GM23338 (cell line): ENCODE results near the gene DNLZ. TPM values are rescaled to one million over a fixed set of nuclear protein-coding genes. Genes with fewer than 3 reads are reported as not detected.

Experiments used
- ATAC-seq: fragments of 200-7000 bp; cut with Tn5 transposase; 3 replicates; pipeline ENCODE4 v1.9.1; 2020
- DNase-seq: peaks from one replicate; pipeline ENCODE4 v3.0.0-alpha.2; 2015; ENCODE audit warnings: low spot score
- H2AFZ ChIP-seq: fragments of 200-600 bp; sonication (generic); 2 replicates; pipeline ENCODE4 v1.8.0; 2016; ENCODE audit warnings: antibody characterized with exemption, mild to moderate bottlenecking, moderate library complexity
- H3F3A ChIP-seq: fragments of 200-600 bp; sonication (generic); replicated peaks from 2 replicates; pipeline ENCODE4 v1.8.0; 2017; ENCODE audit warnings: antibody characterized with exemption, mixed run types, low read depth
- H3K27ac ChIP-seq: fragments of 200-600 bp; sonication (generic); 2 replicates; pipeline ENCODE4 v1.6.1; 2016; ENCODE audit warnings: low read depth
- H3K27me3 ChIP-seq: fragments of 200-600 bp; sonication (generic); 2 replicates; pipeline ENCODE4 v1.8.0; 2016; ENCODE audit warnings: mild to moderate bottlenecking, mixed run types, moderate library complexity; ENCODE audit not compliant: insufficient read depth
- H3K36me3 ChIP-seq: fragments of 200-600 bp; sonication (generic); 2 replicates; pipeline ENCODE4 v1.8.0; 2016; ENCODE audit warnings: mild to moderate bottlenecking; ENCODE audit not compliant: insufficient read depth
- H3K4me1 ChIP-seq: fragments of 200-600 bp; sonication (generic); 2 replicates; pipeline ENCODE4 v1.8.0; 2016; ENCODE audit warnings: mild to moderate bottlenecking, moderate library complexity; ENCODE audit not compliant: insufficient read depth
- H3K4me2 ChIP-seq: fragments of 200-600 bp; sonication (generic); 2 replicates; pipeline ENCODE4 v1.7.1; 2017; ENCODE audit warnings: mixed run types
- H3K4me3 ChIP-seq: fragments of 200-600 bp; sonication (generic); 2 replicates; pipeline ENCODE4 v1.6.1; 2016; ENCODE audit warnings: mixed run types
- H3K79me2 ChIP-seq: fragments of 200-600 bp; sonication (generic); replicated peaks from 2 replicates; pipeline ENCODE4 v1.8.0; 2017; ENCODE audit warnings: mild to moderate bottlenecking; ENCODE audit not compliant: insufficient read depth
- H3K9me2 ChIP-seq: fragments of 200-600 bp; sonication (generic); 2 replicates; pipeline ENCODE4 v1.8.0; 2017; ENCODE audit not compliant: insufficient read depth
- H4K20me1 ChIP-seq: fragments of 200-600 bp; sonication (generic); replicated peaks from 2 replicates; pipeline ENCODE4 v1.8.0; 2017; ENCODE audit warnings: mild to moderate bottlenecking; ENCODE audit not compliant: insufficient read depth
- H3K27ac Mint-ChIP-seq: 2 replicates; pipeline ENCODE4 v1.8.0; 2020; ENCODE audit warnings: inconsistent platforms, mild to moderate bottlenecking, moderate library complexity, mixed read lengths
- H3K27me3 Mint-ChIP-seq: 3 replicates; pipeline ENCODE4 v1.8.0; 2022; ENCODE audit warnings: low read depth, mild to moderate bottlenecking, moderate library complexity, mixed read lengths, inconsistent platforms; ENCODE audit not compliant: insufficient read depth, poor library complexity
- H3K36me3 Mint-ChIP-seq: 3 replicates; pipeline ENCODE4 v1.8.0; 2021; ENCODE audit warnings: low read depth, mild to moderate bottlenecking, inconsistent platforms, moderate library complexity, mixed read lengths
- H3K4me1 Mint-ChIP-seq: 3 replicates; pipeline ENCODE4 v1.8.0; 2020; ENCODE audit warnings: mild to moderate bottlenecking, inconsistent platforms, mixed read lengths
- H3K4me3 Mint-ChIP-seq: 3 replicates; pipeline ENCODE4 v1.8.0; 2021; ENCODE audit warnings: moderate library complexity, mild to moderate bottlenecking, inconsistent platforms, mixed read lengths
- H3K9me3 Mint-ChIP-seq: 3 replicates; pipeline ENCODE4 v1.8.0; 2020; ENCODE audit warnings: moderate library complexity, mild to moderate bottlenecking, inconsistent platforms, mixed read lengths
- CREB1 ChIP-seq: fragments of 250-450 bp; sonication (Bioruptor Pico); IDR thresholded peaks from 2 replicates; pipeline ENCODE4 v1.5.0; 2020; ENCODE audit warnings: low read depth, mild to moderate bottlenecking, moderate library complexity
- EZH2 ChIP-seq: fragments of 200-600 bp; sonication (generic); IDR thresholded peaks from one replicate; pipeline ENCODE4 v1.8.0; 2017; ENCODE audit warnings: antibody characterized with exemption, mild to moderate bottlenecking, low read depth; ENCODE audit not compliant: unreplicated experiment
- EZH2phosphoT487 ChIP-seq: fragments of 200-600 bp; sonication (generic); IDR thresholded peaks from one replicate; pipeline ENCODE4 v1.8.1; 2018; ENCODE audit warnings: antibody characterized with exemption; ENCODE audit not compliant: unreplicated experiment
- JUNB ChIP-seq: IDR thresholded peaks from one replicate; pipeline ENCODE4 v1.6.1; 2016; ENCODE audit warnings: antibody characterized with exemption; ENCODE audit not compliant: unreplicated experiment
- NANOG ChIP-seq: IDR thresholded peaks from 2 replicates; pipeline ENCODE4 v1.6.1; 2016; ENCODE audit warnings: antibody characterized with exemption, borderline replicate concordance
- POLR2AphosphoS5 ChIP-seq: IDR thresholded peaks from 2 replicates; pipeline ENCODE4 v1.6.1; 2016; ENCODE audit warnings: antibody characterized with exemption, low read depth
- STAT1 ChIP-seq: IDR thresholded peaks from one replicate; pipeline ENCODE4 v1.6.1; 2016; ENCODE audit warnings: antibody characterized with exemption; ENCODE audit not compliant: unreplicated experiment
- ZNF114 ChIP-seq: fragments of 250-450 bp; sonication (Bioruptor Pico); IDR thresholded peaks from 2 replicates; pipeline ENCODE4 v1.5.0; 2020; ENCODE audit warnings: mild to moderate bottlenecking, moderate library complexity
- ZNF331 ChIP-seq: fragments of 250-450 bp; sonication (Bioruptor Pico); IDR thresholded peaks from 2 replicates; pipeline ENCODE4 v1.5.0; 2020; ENCODE audit warnings: low read depth, mild to moderate bottlenecking, moderate library complexity
- ZNF462 ChIP-seq: fragments of 250-450 bp; sonication (Bioruptor Pico); IDR thresholded peaks from 2 replicates; pipeline ENCODE4 v1.5.0; 2020; ENCODE audit warnings: mild to moderate bottlenecking, moderate library complexity
- polyA plus RNA-seq: library from polyadenylated mRNA; unstranded; fragments of >200 nt; fragmentation: Nextera tagmentation; extraction: Ambion mirVana; gene quantifications from 2 replicates; pipeline ENCODE4 v1.2.1, GENCODE V29; 2016
- total RNA-seq: library from RNA; depleted of rRNA; stranded (reverse); fragments of >200 nt; shearing (Covaris generic); gene quantifications from 2 replicates; pipeline ENCODE4 v1.2.3, GENCODE V29; 2014
- TF ChIP-seq, protein P1 (sequence below), 2 experiments: fragments of 200-600 bp in 1 of 2; sonication (generic) in 1 of 2; conservative IDR thresholded peaks; 2 replicates each; pipeline versions ENCODE4 v1.5.1 to v1.6.1; 2016 to 2017; ENCODE audit warnings: antibody characterized with exemption in 2 of 2, low read depth in 2 of 2, mild to moderate bottlenecking in 2 of 2, moderate library complexity in 1 of 2
- TF ChIP-seq, protein P2 (sequence below): IDR thresholded peaks from 2 replicates; pipeline ENCODE4 v1.6.1; 2016; ENCODE audit warnings: antibody characterized with exemption
- TF ChIP-seq, protein P3 (sequence below): IDR thresholded peaks from one replicate; pipeline ENCODE4 v1.6.1; 2018; ENCODE audit warnings: antibody characterized with exemption; ENCODE audit not compliant: unreplicated experiment

DNLZ gene
- total and polyA plus RNA-seq, 2 experiments from 2014 or later: 33.4 to 53.9 TPM

GRCh38 chr9:136316271-136316751 lies 47.2 kb downstream of the DNLZ start:
- Histone ChIP-seq H3K9me2 (no peaks in the 10 kb centered on the region), H3K4me2 (no peak overlapping the region), H2AFZ (no peak overlapping the region), H3K4me1 (no peaks in the 10 kb centered on the region), H4K20me1 (no peaks in the 10 kb centered on the region), H3F3A (no peaks in the 10 kb centered on the region), H3K36me3 (no peaks in the 10 kb centered on the region), H3K79me2 (no peaks in the 10 kb centered on the region), H3K27me3 (no peaks in the 10 kb centered on the region), H3K4me3 (no peak overlapping the region), H3K27ac (no peak overlapping the region)
- ATAC-seq (no peak), DNase-seq (no peak)
- Mint-ChIP-seq H3K4me3 (no peak overlapping the region), H3K9me3 (peaks cover 17% of the 10 kb centered on the region), H3K4me1 (no peaks in the 10 kb centered on the region), H3K27ac (no peak overlapping the region; the same call in 1 of the 2 replicates), H3K36me3 (no peaks in the 10 kb centered on the region; the same call in 2 of the 3 replicates), H3K27me3 (peaks cover 9% of the 10 kb centered on the region)
- TF ChIP-seq POLR2AphosphoS5 (no peak), EZH2 (no peak), ZNF114 (CRISPR knock-in tag) (no peak), CREB1 (no peak), STAT1 (no peak), EZH2phosphoT487 (no peak), NANOG (no peak), ZNF331 (no peak), ZNF462 (CRISPR knock-in tag) (no peak), JUNB (no peak)
- TF ChIP-seq, protein P1, sequence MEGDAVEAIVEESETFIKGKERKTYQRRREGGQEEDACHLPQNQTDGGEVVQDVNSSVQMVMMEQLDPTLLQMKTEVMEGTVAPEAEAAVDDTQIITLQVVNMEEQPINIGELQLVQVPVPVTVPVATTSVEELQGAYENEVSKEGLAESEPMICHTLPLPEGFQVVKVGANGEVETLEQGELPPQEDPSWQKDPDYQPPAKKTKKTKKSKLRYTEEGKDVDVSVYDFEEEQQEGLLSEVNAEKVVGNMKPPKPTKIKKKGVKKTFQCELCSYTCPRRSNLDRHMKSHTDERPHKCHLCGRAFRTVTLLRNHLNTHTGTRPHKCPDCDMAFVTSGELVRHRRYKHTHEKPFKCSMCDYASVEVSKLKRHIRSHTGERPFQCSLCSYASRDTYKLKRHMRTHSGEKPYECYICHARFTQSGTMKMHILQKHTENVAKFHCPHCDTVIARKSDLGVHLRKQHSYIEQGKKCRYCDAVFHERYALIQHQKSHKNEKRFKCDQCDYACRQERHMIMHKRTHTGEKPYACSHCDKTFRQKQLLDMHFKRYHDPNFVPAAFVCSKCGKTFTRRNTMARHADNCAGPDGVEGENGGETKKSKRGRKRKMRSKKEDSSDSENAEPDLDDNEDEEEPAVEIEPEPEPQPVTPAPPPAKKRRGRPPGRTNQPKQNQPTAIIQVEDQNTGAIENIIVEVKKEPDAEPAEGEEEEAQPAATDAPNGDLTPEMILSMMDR (conservative IDR thresholded peaks at IDR 0.05; ENCODE audit: low read depth in 2 of 2): no peak
- TF ChIP-seq, protein P2, sequence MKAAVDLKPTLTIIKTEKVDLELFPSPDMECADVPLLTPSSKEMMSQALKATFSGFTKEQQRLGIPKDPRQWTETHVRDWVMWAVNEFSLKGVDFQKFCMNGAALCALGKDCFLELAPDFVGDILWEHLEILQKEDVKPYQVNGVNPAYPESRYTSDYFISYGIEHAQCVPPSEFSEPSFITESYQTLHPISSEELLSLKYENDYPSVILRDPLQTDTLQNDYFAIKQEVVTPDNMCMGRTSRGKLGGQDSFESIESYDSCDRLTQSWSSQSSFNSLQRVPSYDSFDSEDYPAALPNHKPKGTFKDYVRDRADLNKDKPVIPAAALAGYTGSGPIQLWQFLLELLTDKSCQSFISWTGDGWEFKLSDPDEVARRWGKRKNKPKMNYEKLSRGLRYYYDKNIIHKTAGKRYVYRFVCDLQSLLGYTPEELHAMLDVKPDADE: no peak
- TF ChIP-seq, protein P3, sequence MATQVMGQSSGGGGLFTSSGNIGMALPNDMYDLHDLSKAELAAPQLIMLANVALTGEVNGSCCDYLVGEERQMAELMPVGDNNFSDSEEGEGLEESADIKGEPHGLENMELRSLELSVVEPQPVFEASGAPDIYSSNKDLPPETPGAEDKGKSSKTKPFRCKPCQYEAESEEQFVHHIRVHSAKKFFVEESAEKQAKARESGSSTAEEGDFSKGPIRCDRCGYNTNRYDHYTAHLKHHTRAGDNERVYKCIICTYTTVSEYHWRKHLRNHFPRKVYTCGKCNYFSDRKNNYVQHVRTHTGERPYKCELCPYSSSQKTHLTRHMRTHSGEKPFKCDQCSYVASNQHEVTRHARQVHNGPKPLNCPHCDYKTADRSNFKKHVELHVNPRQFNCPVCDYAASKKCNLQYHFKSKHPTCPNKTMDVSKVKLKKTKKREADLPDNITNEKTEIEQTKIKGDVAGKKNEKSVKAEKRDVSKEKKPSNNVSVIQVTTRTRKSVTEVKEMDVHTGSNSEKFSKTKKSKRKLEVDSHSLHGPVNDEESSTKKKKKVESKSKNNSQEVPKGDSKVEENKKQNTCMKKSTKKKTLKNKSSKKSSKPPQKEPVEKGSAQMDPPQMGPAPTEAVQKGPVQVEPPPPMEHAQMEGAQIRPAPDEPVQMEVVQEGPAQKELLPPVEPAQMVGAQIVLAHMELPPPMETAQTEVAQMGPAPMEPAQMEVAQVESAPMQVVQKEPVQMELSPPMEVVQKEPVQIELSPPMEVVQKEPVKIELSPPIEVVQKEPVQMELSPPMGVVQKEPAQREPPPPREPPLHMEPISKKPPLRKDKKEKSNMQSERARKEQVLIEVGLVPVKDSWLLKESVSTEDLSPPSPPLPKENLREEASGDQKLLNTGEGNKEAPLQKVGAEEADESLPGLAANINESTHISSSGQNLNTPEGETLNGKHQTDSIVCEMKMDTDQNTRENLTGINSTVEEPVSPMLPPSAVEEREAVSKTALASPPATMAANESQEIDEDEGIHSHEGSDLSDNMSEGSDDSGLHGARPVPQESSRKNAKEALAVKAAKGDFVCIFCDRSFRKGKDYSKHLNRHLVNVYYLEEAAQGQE: no peak
